ENCODE results near the gene TMEM222.
A peak's percentile ranks its signal among the peaks of the same experiment; 100 is the strongest.

Gene TMEM222

DNA sequence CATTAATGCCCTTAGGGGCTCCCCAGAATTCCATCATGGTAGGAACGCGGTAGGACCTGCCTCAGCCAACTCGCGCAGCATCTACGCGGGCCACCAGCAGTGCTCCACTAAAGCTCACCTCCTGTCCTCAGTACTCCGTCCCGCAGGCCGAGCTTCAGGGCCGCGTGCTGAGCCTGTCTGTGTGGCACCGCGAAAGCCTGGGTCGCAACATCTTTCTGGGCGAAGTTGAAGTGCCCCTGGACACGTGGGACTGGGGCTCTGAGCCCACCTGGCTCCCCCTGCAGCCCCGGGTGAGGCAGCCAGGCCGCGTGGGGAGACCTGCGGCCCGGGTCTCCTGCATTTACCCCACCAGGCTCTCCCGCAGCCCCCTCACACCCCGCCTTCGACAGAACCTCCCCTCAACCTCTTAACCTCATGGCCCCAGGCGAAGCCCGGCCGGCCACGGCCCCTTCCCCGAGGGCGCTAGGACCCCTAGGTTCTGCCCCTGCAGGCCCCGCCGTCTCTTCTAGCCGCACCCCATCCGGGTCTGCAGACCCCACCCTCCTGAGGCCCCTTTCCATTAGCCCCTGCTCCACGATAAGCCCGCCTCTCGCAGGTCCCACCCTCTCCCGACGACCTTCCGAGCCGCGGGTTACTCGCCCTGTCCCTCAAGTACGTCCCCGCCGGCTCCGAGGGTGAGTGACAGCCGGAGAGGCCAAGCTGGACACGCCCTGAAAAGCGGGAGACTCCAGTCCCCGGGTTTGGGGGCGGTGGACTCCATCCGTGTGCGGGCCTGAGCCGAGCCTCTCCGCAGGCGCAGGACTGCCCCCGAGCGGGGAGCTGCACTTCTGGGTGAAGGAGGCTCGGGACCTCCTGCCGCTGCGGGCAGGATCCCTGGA, 28.9 kb downstream of the TMEM222 start:
- peaks cover 7% of the 10 kb centered on the region for H3K36me3 ChIP-seq (ENCODE audit: insufficient read depth, low read length)
- H3K4me1 ChIP-seq (ENCODE audit: insufficient read depth, low read length): no peaks in the 10 kb centered on the region
- H3K9me3 ChIP-seq (ENCODE audit: low read length): no peaks in the 10 kb centered on the region
- no peaks in the 10 kb centered on the region for H3K27me3 ChIP-seq (ENCODE audit: insufficient read depth, low read length)
- peak overlapping the region; percentile 51 for H2AFZ ChIP-seq (ENCODE audit: low read depth, low read length)
- H3K4me3 ChIP-seq (ENCODE audit: low read length): peak overlapping the region; percentile 12

DNA sequence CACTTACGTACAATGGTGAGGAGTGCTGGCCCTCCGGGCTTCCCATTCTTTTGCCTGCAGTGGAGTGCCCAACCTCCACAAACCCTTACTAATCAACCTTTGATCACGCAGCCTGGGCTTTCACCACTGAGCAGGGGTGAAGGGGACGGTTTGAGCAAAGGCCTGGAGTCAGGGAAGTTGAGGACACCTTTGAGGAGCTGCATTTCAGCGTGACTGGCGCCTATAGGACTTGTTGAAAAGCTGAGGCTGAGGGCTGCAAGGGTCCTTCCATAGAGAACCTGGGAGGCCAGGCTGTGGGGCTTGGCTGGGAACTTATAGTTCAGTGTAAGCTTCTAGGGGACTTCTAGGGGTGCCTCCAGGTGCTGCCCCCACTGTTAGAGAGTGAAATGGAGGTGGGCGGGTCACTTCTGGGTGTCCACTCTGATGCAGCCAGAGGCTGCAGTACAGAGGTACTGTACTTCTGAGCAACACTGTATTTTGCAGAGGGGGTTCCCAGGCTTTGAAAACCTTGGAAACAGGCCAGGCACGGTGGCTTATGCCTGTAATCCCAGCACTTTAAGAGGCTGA, 29.7 kb downstream of the TMEM222 start:
- Histone ChIP-seq H3K9me3 (ENCODE audit: low read length) (no peaks in the 10 kb centered on the region), H3K27me3 (ENCODE audit: insufficient read depth, low read length) (no peaks in the 10 kb centered on the region), H3K4me1 (ENCODE audit: insufficient read depth, low read length) (no peaks in the 10 kb centered on the region), H3K4me3 (ENCODE audit: low read length) (peak overlapping the region; percentile 12), H3K36me3 (ENCODE audit: insufficient read depth, low read length) (peaks cover 7% of the 10 kb centered on the region), H2AFZ (ENCODE audit: low read depth, low read length) (peak overlapping the region; percentile 51)

DNA sequence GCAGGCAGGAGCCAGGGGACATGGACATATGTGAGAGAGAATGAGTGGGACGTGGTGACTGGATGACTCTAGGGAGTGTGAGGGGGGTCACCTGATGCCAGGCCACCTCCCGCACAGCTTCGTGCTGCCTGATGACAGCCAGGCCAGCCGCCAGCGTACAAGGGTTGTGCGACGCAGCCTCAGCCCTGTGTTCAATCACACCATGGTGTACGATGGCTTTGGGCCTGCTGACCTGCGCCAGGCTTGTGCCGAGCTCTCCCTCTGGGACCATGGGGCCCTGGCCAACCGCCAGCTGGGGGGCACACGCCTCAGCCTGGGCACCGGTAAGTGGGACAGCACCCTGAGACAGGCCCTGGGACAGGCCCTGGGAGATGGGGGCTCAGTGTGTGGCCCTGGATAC, 31.2 kb downstream of the TMEM222 start:
- Histone ChIP-seq H2AFZ (ENCODE audit: low read depth, low read length) (no peak overlapping the region), H3K9me3 (ENCODE audit: low read length) (no peaks in the 10 kb centered on the region), H3K4me1 (ENCODE audit: insufficient read depth, low read length) (no peaks in the 10 kb centered on the region), H3K27me3 (ENCODE audit: insufficient read depth, low read length) (no peaks in the 10 kb centered on the region), H3K36me3 (ENCODE audit: insufficient read depth, low read length) (peaks cover 7% of the 10 kb centered on the region), H3K4me3 (ENCODE audit: low read length) (no peak overlapping the region)

DNA sequence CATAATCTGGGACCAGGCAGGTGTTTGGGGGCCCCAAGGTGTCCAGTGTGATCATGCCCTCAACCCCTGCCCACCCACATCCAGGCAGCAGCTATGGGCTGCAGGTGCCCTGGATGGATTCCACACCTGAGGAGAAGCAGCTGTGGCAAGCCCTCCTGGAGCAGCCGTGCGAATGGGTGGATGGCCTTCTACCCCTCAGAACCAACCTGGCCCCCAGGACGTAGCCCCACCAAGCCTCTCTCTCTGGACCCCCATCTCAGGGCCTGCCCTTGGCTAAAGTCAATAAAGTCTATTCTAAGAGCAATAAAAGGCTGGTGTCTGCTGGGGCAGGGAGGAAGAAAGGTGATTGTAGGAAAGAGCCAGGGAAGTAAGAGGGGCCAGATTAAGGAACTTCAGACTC, 31.7 kb downstream of the TMEM222 start:
- Histone ChIP-seq H3K4me1 (ENCODE audit: insufficient read depth, low read length) (no peaks in the 10 kb centered on the region), H3K4me3 (ENCODE audit: low read length) (no peak overlapping the region), H2AFZ (ENCODE audit: low read depth, low read length) (no peak overlapping the region)

DNA sequence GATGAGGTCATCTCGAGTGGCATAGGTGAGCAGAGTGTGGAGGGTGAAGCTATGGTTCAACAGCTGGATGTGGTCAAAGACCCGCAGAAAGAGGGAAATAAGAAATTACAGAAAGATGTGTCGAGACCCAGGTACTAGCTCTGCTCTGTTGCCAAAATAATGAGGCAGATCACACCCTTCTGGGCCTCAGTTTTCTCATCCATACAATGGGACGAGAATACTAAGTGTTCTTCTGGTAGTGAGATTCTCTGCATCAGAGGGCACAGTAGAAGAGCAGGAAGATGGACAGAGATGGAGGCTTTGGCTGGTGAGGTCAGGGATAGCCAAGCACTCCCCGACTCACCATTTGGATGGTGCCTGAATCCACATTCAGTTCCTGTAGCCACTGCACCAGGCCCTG, 33.7 kb downstream of the TMEM222 start:
- Histone ChIP-seq H3K4me1 (ENCODE audit: insufficient read depth, low read length) (no peaks in the 10 kb centered on the region), H3K4me3 (ENCODE audit: low read length) (no peak overlapping the region), H3K9me3 (ENCODE audit: low read length) (no peaks in the 10 kb centered on the region), H3K36me3 (ENCODE audit: insufficient read depth, low read length) (peaks cover 7% of the 10 kb centered on the region), H2AFZ (ENCODE audit: low read depth, low read length) (no peak overlapping the region), H3K27me3 (ENCODE audit: insufficient read depth, low read length) (no peaks in the 10 kb centered on the region)

More for the DNA sequence above, 31.7 kb downstream of the TMEM222 start:
- no peaks in the 10 kb centered on the region for H3K27me3 ChIP-seq (ENCODE audit: insufficient read depth, low read length)
- no peaks in the 10 kb centered on the region for H3K9me3 ChIP-seq (ENCODE audit: low read length)
- peaks cover 7% of the 10 kb centered on the region for H3K36me3 ChIP-seq (ENCODE audit: insufficient read depth, low read length)

DNA sequence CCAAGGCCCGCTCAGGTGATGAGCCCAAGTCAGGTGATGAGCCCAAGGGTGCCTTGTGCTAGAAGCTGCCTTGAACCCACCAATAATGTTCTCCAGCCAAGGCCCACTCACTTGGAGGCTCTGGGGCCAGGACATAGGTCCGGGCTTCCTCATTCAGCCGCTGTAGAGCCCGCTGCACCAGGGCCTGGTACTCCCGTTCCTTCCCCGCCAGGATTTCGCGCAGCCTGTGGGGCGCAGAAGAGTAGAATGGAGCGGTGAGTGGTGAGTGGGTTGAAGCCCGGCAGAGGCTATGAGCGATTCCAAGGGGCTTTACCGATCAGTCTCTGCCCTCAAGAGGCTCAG, 34.3 kb downstream of the TMEM222 start:
- no peaks in the 10 kb centered on the region for H3K4me1 ChIP-seq (ENCODE audit: insufficient read depth, low read length)
- no peaks in the 10 kb centered on the region for H3K27me3 ChIP-seq (ENCODE audit: insufficient read depth, low read length)
- H3K9me3 ChIP-seq (ENCODE audit: low read length): no peaks in the 10 kb centered on the region
- peaks cover 7% of the 10 kb centered on the region for H3K36me3 ChIP-seq (ENCODE audit: insufficient read depth, low read length)
- H3K4me3 ChIP-seq (ENCODE audit: low read length): no peak overlapping the region
- no peak overlapping the region for H2AFZ ChIP-seq (ENCODE audit: low read depth, low read length)

DNA sequence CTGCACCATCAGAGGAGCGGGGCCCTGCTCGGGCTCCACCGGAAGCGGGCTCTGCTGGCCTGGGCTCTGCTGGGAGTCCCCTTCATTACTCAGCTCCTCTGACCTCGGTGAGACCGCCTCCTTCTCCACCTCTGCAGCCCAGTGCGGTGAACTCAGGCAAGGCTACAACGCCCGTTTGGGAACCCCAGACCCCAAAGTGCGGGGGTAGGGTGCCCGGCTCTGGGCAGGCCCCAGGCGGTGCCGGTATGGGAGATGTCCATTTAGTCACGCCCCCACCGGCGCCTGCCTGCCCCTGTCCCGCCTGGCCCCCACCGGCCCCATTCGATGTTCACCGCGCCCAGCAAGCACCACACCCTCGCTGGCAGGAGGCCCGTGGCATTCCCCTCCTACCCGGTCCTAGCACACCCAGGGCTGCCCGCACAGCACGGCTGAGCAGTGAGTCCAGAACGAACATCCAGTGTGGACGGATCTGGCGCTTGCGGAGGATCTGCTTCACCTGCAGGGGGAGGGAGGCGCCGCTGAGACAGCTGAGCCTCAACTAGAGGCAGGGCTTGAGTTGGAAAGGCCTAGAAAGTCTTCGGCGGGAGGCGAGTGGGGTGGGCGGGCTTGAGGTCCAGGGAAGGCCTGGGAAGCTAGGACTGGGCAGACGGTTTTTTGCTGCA, 34.8 kb downstream of the TMEM222 start:
- Histone ChIP-seq H3K4me3 (ENCODE audit: low read length) (no peak overlapping the region), H3K27me3 (ENCODE audit: insufficient read depth, low read length) (no peaks in the 10 kb centered on the region), H3K9me3 (ENCODE audit: low read length) (no peaks in the 10 kb centered on the region), H3K4me1 (ENCODE audit: insufficient read depth, low read length) (no peaks in the 10 kb centered on the region), H2AFZ (ENCODE audit: low read depth, low read length) (no peak overlapping the region), H3K36me3 (ENCODE audit: insufficient read depth, low read length) (peaks cover 7% of the 10 kb centered on the region)

DNA sequence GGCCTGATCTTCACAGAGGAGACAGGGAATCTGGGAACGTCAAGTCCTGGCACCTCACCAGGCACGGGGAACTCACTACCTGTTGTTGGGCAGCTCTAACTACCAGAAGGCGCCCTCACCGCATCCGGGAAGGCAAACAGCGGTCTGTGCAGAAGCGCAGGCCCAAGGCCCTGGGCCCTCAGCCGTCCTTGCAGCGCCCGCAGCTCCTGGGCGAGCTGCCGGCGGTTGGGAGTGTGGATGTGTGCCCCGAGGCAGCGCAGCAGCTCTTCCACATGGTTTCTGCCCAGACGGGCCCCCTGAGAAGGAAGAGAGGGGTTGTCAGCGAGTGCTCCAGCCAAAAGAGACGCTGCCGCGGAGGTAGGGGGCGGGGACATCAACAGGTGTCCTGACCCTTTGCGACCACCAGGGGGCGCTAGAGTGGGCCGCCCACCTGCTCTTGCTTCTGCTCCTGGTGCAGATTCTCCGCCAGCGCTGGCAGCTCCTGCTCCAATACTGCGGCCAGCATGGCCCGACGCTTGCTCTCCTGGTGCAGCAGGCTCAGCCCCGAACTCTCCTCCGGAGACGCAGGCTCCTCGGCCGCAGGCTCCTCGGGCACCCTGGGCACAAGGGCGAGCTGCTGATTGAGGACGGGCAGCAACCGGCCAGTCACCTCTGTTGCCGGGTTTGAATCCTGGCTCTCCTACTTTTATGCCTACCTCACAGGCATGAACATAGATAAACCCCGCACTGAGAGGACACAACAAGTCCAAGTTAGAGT, 35.5 kb downstream of the TMEM222 start:
- peaks cover 7% of the 10 kb centered on the region for H3K36me3 ChIP-seq (ENCODE audit: insufficient read depth, low read length)
- no peaks in the 10 kb centered on the region for H3K27me3 ChIP-seq (ENCODE audit: insufficient read depth, low read length)
- H3K4me1 ChIP-seq (ENCODE audit: insufficient read depth, low read length): no peaks in the 10 kb centered on the region
- H3K4me3 ChIP-seq (ENCODE audit: low read length): no peak overlapping the region
- no peak overlapping the region for H2AFZ ChIP-seq (ENCODE audit: low read depth, low read length)
- H3K9me3 ChIP-seq (ENCODE audit: low read length): no peaks in the 10 kb centered on the region

DNA sequence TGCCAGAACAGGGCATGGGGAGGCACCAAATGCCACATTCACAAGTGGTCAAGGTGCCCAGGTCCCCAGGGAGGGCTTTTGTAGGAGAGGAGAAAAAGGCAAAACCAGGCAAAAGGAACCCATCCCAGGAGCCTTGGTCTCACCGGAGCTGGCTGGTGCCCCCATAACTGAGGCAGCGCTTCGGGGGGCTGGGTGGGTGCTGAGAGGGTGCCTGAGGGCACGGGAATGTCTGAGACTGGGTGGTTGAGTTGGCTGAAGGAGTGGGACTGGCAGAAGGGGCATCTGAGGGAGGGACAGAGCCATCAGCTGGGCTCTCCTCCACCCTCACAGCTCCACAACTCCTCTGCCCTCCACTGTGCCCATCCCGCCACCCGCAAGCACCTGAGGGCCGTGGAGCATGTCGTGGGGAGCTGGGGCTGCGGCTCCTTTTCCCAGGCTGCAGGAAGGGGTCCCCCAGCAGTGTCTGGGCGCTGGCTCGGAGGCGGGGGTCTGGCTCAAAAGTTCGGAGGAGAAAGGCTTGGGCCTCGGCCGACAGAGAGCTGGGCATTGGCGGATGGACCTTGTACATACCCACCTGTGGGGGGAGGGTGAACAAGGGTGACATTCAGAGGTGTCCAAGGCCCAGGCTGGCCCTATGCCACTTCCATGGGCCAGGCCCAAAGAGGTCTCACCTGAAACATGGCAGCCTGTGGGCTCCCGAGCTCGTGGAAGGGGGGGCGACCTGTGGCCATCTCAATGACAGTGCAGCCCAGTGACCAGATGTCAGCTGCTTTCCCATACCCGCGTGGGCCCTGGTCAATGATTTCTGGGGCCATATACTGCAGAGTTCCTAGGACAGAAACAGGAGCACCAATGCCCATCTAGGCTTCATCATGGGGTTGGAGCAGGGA, 36.3 kb downstream of the TMEM222 start:
- H3K4me1 ChIP-seq (ENCODE audit: insufficient read depth, low read length): no peaks in the 10 kb centered on the region
- no peaks in the 10 kb centered on the region for H3K27me3 ChIP-seq (ENCODE audit: insufficient read depth, low read length)
- H3K9me3 ChIP-seq (ENCODE audit: low read length): no peaks in the 10 kb centered on the region
- no peak overlapping the region for H2AFZ ChIP-seq (ENCODE audit: low read depth, low read length)
- peaks cover 7% of the 10 kb centered on the region for H3K36me3 ChIP-seq (ENCODE audit: insufficient read depth, low read length)
- no peak overlapping the region for H3K4me3 ChIP-seq (ENCODE audit: low read length)

DNA sequence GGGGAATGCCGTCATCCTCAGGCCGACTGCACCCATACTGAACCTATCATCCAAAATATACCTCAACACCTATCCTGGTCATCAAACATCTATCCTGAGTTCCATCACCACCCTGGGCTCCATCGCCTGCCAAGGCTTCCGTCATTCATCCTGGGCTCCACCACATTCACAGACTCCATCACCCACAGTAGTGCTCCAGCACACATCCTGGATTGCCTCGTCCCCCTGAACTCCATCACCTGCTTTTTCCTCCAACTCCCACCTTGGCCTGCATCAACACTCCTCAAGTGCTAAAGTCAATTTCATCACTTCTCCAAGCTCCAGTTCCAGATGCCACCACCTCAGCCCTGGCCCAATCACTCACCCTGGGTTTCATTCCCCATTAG, 37.0 kb downstream of the TMEM222 start:
- Histone ChIP-seq H3K4me3 (ENCODE audit: low read length) (no peak overlapping the region), H2AFZ (ENCODE audit: low read depth, low read length) (no peak overlapping the region), H3K4me1 (ENCODE audit: insufficient read depth, low read length) (no peaks in the 10 kb centered on the region), H3K36me3 (ENCODE audit: insufficient read depth, low read length) (peaks cover 7% of the 10 kb centered on the region), H3K9me3 (ENCODE audit: low read length) (no peaks in the 10 kb centered on the region), H3K27me3 (ENCODE audit: insufficient read depth, low read length) (no peaks in the 10 kb centered on the region)

DNA sequence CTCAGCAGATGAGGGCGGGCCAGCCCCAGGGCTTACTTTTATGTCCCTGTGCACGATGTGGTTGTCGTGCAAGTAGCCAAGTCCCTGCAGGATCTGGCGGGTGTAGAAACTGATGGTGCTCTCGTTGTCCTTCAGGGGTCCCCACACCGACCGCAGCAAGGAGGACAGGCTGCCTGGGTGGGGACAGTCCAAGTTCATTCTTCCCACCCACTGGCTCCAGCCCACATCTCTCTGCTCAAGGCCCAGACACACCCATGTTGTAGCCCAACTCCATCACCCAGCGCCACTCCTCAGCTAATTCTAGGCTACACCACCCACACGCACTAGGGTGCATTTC, 37.8 kb downstream of the TMEM222 start:
- Histone ChIP-seq H3K27me3 (ENCODE audit: insufficient read depth, low read length) (no peaks in the 10 kb centered on the region), H3K4me1 (ENCODE audit: insufficient read depth, low read length) (peaks cover 3% of the 10 kb centered on the region), H3K36me3 (ENCODE audit: insufficient read depth, low read length) (peaks cover 7% of the 10 kb centered on the region), H3K4me3 (ENCODE audit: low read length) (no peak overlapping the region), H2AFZ (ENCODE audit: low read depth, low read length) (no peak overlapping the region), H3K9me3 (ENCODE audit: low read length) (no peaks in the 10 kb centered on the region)

DNA sequence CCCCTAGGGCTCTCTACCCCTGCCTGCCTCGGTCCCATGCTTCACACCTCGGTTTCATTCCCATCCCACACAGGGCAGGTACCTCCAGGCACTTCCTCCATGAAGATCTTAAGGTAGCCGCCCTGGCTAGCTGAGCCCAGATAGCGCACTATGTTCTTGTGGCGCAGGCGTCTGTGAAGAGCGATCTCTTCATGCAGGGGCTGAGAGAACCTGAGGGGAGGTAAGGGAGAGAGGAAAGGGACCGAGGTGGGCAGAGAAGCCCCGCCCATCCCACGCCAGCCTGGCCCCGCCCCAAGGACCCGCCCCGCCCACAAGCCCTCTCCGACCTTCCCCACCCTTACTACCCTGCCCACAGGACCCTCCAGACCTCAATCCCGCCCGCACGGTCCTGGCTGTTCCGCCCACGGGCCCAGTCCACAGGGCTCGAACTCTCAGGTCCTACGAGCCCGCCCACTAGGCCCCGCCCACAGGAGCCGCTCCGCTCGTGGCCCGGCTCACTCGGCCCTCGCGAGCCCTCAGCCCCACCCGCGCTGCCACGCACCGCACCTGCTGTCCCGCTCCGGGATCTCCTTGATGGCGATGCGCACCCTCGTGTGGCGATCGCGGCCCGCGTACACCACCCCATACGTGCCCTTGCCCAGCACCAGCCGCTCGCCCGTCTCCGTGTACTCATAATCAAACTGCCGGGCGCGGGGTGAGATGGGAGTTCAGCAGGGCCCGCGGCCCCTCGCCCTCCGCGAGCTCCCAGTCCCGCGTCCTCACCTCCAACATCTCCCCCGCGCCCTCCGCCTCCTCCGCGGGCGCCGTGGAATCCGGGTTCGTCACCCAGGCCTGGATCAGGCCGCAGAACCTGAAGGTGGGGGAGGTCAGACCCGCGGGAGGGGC, 38.4 kb downstream of the TMEM222 start:
- H3K4me3 ChIP-seq (ENCODE audit: low read length): no peak overlapping the region
- H3K4me1 ChIP-seq (ENCODE audit: insufficient read depth, low read length): peaks cover 8% of the 10 kb centered on the region
- H3K9me3 ChIP-seq (ENCODE audit: low read length): no peaks in the 10 kb centered on the region
- no peaks in the 10 kb centered on the region for H3K27me3 ChIP-seq (ENCODE audit: insufficient read depth, low read length)
- H3K36me3 ChIP-seq (ENCODE audit: insufficient read depth, low read length): peaks cover 6% of the 10 kb centered on the region
- H2AFZ ChIP-seq (ENCODE audit: low read depth, low read length): no peak overlapping the region

Measured in neuron (in vitro differentiated cells).